Small intestine (tissue), 7 donors: ENCODE data around the gene LIG4. TPM values are rescaled to one million over a fixed set of nuclear protein-coding genes. Genes with fewer than 3 reads are reported as not detected.

Experiments used
- DNase-seq, 2 donors: peaks; one replicate each; pipeline versions ENCODE4 v3.0.0 to v3.0.0-alpha.2; 2013
- FAIRE-seq: peaks from 2 replicates; lab custom pipeline; 2012; peaks lifted over from hg19 to GRCh38; lab: Jason Lieb, UNC
- H3K27ac ChIP-seq, 3 donors: one replicate each; pipeline ENCODE4 v1.5.1; 2013; ENCODE audit warnings: low read length in 2 of 3, mild to moderate bottlenecking in 2 of 3, control low read depth in 1 of 3, inconsistent platforms in 1 of 3, low read depth in 1 of 3, moderate library complexity in 1 of 3
- H3K27me3 ChIP-seq, 3 donors: one replicate each; pipeline ENCODE4 v1.6.1; 2013; ENCODE audit warnings: low read length in 3 of 3, inconsistent platforms in 1 of 3; ENCODE audit not compliant: control insufficient read depth in 3 of 3, insufficient read depth in 3 of 3
- H3K36me3 ChIP-seq, 3 donors: one replicate each; pipeline ENCODE4 v1.6.1; 2013; ENCODE audit warnings: low read length in 3 of 3, inconsistent platforms in 1 of 3, low read depth in 1 of 3, mild to moderate bottlenecking in 1 of 3, moderate library complexity in 1 of 3; ENCODE audit not compliant: control insufficient read depth in 3 of 3, insufficient read depth in 2 of 3
- H3K4me1 ChIP-seq, 3 donors: one replicate each; pipeline ENCODE4 v1.6.1; 2013; ENCODE audit warnings: low read length in 2 of 3, inconsistent platforms in 1 of 3, low read depth in 1 of 3, mild to moderate bottlenecking in 1 of 3, moderate library complexity in 1 of 3; ENCODE audit not compliant: control insufficient read depth in 3 of 3, insufficient read depth in 2 of 3
- H3K4me3 ChIP-seq, 3 donors: one replicate each; pipeline ENCODE4 v1.5.1; 2013; ENCODE audit warnings: low read length in 3 of 3, control low read depth in 1 of 3, inconsistent platforms in 1 of 3, low read depth in 1 of 3, mild to moderate bottlenecking in 1 of 3, moderate library complexity in 1 of 3
- H3K9me3 ChIP-seq, 2 donors: one replicate each; pipeline ENCODE4 v1.6.1; 2013; ENCODE audit warnings: low read depth in 1 of 2, low read length in 1 of 2; ENCODE audit not compliant: control insufficient read depth in 2 of 2, insufficient read depth in 1 of 2
- WGBS, 3 donors: extraction: QIAGEN DNeasy Blood & Tissue Kit; methylation state at CpG; one replicate each; pipeline ENCODE4 v1.1.7; 2013; 5-methylcytosine and 5-hydroxymethylcytosine counted together
- polyA plus RNA-seq, 4 donors: library from polyadenylated mRNA; stranded (reverse) in 3 of 4; unstranded in 1 of 4; fragments of 200-250 nt in 3 of 4; fragments of 120-200 nt in 1 of 4; gene quantifications; one replicate each; pipeline versions ENCODE4 v1.2.1 to v1.2.3, GENCODE V29; 2013
- donor health status: healthy with polysubstance abuse.
- donor health status: control.
- donor health status: control.
- donor health status: Bipolar disorder and iron deficiency.
- donor health status: healthy.

Gene LIG4
- polyA plus RNA-seq, 4 donors: 4.3 to 12.5 (median 9.0) TPM

GRCh38 chr13:108212886-108213285 lies 2.5 kb downstream of the LIG4 start:
- no peaks in the 10 kb centered on the region for H3K27me3 ChIP-seq
- H3K4me1 ChIP-seq: peaks cover 0 to 5% (median 3%) of the 10 kb centered on the region in 3 donors
- no peak for FAIRE-seq
- no peak overlapping the region for H3K27ac ChIP-seq
- peaks cover 0 to 6% of the 10 kb centered on the region in 2 donors for H3K9me3 ChIP-seq
- no peak for DNase-seq
- no peak overlapping the region for H3K4me3 ChIP-seq
- H3K36me3 ChIP-seq: peaks cover 0 to 6% (median 5%) of the 10 kb centered on the region in 3 donors
- WGBS, 3 donors: 83 to 98% (median 89%) methylated on average over 4 of the region's 4 CpGs

- Histone ChIP-seq H3K4me3 (no peak overlapping the region), H3K36me3 (peaks cover 0 to 6% (median 5%) of the 10 kb centered on the region in 3 donors), H3K27ac (no peak overlapping the region), H3K27me3 (no peaks in the 10 kb centered on the region), H3K9me3 (peaks cover 0 to 6% of the 10 kb centered on the region in 2 donors), H3K4me1 (no peaks in the 10 kb centered on the region)
- no peak for DNase-seq
- FAIRE-seq: no peak
- WGBS, 3 donors: 65 to 68% (median 66%) methylated on average over 2 of the region's 2 CpGs
Measured at GRCh38 chr13:108210551-108210950, 4.8 kb downstream of the LIG4 start.

DNA sequence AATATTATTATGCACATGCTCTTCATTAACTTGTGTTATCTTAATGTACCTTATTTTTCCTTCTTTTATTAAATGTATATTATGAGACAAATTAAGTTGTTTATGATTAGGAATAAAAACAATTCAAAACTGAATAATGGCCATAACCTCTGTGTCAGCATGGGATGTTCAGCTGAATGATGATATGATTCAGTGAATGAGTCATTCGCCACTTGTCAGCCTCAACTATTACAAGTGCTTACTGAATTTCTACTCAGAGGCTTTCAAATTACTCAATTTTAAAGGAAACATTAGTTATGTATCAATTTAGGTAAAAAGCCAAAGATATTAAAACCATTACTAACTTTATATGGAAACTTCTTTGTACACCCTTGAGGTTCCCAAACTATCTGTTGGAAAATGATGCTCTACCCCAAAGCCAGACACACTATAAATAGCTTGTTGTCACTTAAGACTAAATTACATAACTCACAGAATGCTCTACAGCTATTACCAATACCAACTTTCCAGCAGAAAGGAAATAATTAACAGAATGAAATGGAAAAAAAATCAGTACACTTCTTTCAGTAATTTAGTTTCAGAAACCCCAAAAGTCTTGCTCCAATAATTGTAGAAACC lies 14.4 kb downstream of the LIG4 start:
- Histone ChIP-seq H3K27me3 (no peaks in the 10 kb centered on the region), H3K4me3 (no peak overlapping the region), H3K36me3 (no peaks in the 10 kb centered on the region), H3K9me3 (peaks cover 0 to 1% of the 10 kb centered on the region in 2 donors), H3K27ac (no peak overlapping the region), H3K4me1 (no peaks in the 10 kb centered on the region)
- 73 to 81% (median 75%) methylated on average over 1 of the region's 1 CpG for WGBS, 3 donors
- no peak for DNase-seq
- no peak for FAIRE-seq

GRCh38 chr13:108195861-108196260 lies 19.5 kb downstream of the LIG4 start:
- peaks cover 0 to 18% of the 10 kb centered on the region in 2 donors for H3K9me3 ChIP-seq
- H3K36me3 ChIP-seq: no peaks in the 10 kb centered on the region
- WGBS, 3 donors: 91 to 96% (median 92%) methylated on average over 5 of the region's 5 CpGs
- H3K4me3 ChIP-seq: no peak overlapping the region
- H3K27ac ChIP-seq: no peak overlapping the region
- H3K4me1 ChIP-seq: no peaks in the 10 kb centered on the region
- FAIRE-seq: no peak
- DNase-seq: no peak
- H3K27me3 ChIP-seq: no peaks in the 10 kb centered on the region

DNA sequence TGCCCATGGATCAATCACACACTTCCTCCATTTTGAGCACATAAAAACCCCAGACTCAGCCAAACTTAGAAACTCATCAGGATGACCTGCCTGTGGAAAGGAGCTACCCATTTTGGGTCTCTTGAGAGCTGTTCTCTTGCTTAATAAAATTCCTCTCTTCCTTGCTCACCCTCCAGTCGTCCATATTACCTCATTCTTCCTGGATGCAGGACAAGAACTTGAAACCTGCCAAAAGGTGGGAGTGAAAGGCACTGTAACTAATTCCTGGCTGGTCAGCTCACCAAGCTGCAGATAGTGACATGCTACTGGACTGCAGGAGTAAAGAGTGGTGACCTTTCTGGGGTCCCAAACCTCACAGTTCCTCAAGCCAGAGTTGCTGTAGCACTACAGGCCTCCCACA lies 20.2 kb downstream of the LIG4 start:
- Histone ChIP-seq H3K9me3 (peaks cover 0 to 18% of the 10 kb centered on the region in 2 donors), H3K27ac (no peak overlapping the region), H3K4me3 (no peak overlapping the region), H3K4me1 (no peaks in the 10 kb centered on the region), H3K27me3 (no peaks in the 10 kb centered on the region), H3K36me3 (no peaks in the 10 kb centered on the region)
- FAIRE-seq: no peak
- no peak for DNase-seq
- 44 to 45% (median 45%) methylated on average over 1 of the region's 1 CpG for WGBS, 3 donors

- DNase-seq: no peak
- H3K9me3 ChIP-seq: peaks cover 0 to 18% of the 10 kb centered on the region in 2 donors
- 72 to 85% (median 82%) methylated on average over 5 of the region's 5 CpGs for WGBS, 3 donors
- H3K27ac ChIP-seq: no peak overlapping the region
- no peaks in the 10 kb centered on the region for H3K27me3 ChIP-seq
- no peaks in the 10 kb centered on the region for H3K36me3 ChIP-seq
- H3K4me3 ChIP-seq: no peak overlapping the region
- no peaks in the 10 kb centered on the region for H3K4me1 ChIP-seq
- no peak for FAIRE-seq
Measured at GRCh38 chr13:108194435-108194936, 20.9 kb downstream of the LIG4 start.

DNA sequence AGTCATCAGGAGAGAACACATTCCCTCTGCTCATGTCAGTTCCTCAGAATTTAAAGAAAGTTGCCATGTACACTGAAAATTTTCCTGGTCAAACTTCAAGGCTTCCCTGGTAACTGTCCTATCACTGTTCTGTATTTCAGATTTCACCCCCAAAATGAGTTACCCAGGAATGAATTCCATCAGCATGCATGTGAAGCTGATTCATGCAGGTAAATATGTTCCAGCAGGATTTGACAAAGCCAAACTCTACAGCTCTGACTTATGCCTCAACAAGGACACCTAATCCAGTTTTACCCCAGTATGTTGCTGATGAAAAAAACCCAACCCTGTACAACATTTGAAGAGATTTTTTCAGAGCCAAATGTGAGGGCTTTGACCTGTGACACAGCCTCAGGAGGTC lies 21.5 kb downstream of the LIG4 start:
- H3K9me3 ChIP-seq: peaks cover 0 to 18% of the 10 kb centered on the region in 2 donors
- no peaks in the 10 kb centered on the region for H3K36me3 ChIP-seq
- DNase-seq (no peak), FAIRE-seq (no peak)
- H3K4me1 ChIP-seq: no peaks in the 10 kb centered on the region
- no peak overlapping the region for H3K27ac ChIP-seq
- H3K27me3 ChIP-seq: no peaks in the 10 kb centered on the region
- no peak overlapping the region for H3K4me3 ChIP-seq

GRCh38 chr13:108190897-108191296 lies 24.4 kb downstream of the LIG4 start:
- no peak overlapping the region for H3K4me3 ChIP-seq
- H3K4me1 ChIP-seq: no peaks in the 10 kb centered on the region
- no peaks in the 10 kb centered on the region for H3K27me3 ChIP-seq
- no peak overlapping the region for H3K27ac ChIP-seq
- no peak for DNase-seq
- WGBS, 3 donors: 42 to 53% (median 50%) methylated on average over 3 of the region's 3 CpGs
- H3K9me3 ChIP-seq: peaks cover 0 to 17% of the 10 kb centered on the region in 2 donors
- no peaks in the 10 kb centered on the region for H3K36me3 ChIP-seq
- FAIRE-seq: no peak

DNA sequence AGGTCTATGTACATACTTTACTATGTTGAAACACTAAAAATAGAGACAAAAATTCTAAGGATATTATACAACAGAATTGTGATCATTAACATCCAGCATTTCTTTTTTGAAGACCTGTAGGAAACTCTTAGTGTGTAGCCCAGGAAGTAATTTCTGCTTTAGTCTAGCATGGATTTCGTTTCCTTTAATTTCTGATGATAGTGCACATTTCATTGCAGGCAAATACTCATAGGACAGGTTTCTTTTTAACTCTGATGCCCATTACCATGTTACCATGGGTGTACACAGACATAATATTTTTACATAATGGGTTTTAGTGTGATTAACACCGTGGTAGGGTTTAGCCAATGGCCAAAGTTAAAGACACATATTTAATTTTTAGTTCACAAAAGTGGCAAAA lies 27.1 kb downstream of the LIG4 start:
- FAIRE-seq (no peak), DNase-seq (no peak)
- no peaks in the 10 kb centered on the region for H3K27me3 ChIP-seq
- H3K9me3 ChIP-seq: no peaks in the 10 kb centered on the region
- H3K27ac ChIP-seq: no peak overlapping the region
- no peak overlapping the region for H3K4me3 ChIP-seq
- no peaks in the 10 kb centered on the region for H3K4me1 ChIP-seq
- WGBS, 3 donors: 35 to 51% (median 40%) methylated on average over 2 of the region's 2 CpGs
- H3K36me3 ChIP-seq: no peaks in the 10 kb centered on the region
